Gastroesophageal sphincter (tissue), 3 donors: ENCODE results near the gene MAU2.

Experiments used
- POLR2AphosphoS5 ChIP-seq: sonication (generic); formaldehyde crosslinking; IDR thresholded peaks from one replicate; pipeline ENCODE4 v1.6.1; 2017; ENCODE audit warnings: antibody characterized with exemption
- TF ChIP-seq, protein P1 (sequence below), 4 experiments: fragments of 200-600 bp in 2 of 4; fragments of 450-650 bp in 2 of 4; sonication (generic) in 1 of 4; IDR thresholded peaks; one replicate each; pipeline ENCODE4 v1.5.1; 2017 to 2019; ENCODE audit warnings: antibody characterized with exemption in 4 of 4, mild to moderate bottlenecking in 2 of 4, moderate library complexity in 2 of 4

DNA sequence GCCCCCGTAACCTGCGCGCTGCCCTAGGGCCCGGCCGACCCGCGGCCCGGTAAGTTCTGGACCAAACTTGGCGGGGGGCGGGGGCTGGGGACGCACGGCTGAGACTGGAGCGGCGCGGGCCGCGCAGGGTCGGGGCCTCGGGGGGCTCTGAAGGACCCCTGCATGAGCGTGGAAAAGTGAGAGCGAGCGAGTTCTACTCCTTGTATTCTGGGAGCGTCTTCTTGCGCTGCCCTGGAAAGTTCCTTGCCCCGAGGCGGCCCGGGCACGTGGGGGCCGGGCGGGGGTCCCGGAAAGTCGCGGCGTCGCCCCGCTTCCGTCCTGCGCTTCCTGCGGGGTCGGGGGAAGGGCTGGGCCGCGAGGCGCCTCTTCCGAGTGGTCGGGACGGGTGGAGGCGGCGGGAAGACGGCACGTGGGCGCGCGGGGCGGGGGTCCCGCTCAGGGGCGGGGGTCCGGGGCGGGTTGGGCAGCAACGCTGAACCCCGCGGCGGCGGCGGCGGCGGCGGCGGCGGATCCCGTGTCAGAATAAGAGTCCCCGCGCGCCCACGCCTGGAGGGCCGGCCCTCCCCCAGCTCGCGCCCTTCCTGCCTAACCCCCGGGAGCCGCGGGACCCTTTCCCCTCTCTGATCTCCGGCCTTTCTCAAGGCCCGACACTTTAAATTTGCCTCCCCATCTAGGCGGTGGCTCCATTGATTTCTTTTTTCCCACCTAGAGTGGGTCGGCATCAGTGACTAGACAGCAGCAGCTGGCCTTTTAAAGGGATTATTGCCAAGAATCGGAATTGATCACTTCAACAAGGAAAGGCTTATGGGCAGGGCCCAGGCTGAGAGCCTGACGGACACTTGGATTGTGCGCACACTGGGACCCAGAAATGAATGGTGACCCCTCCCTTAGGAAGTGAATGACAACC is 85.6 kb downstream of the MAU2 start:
- TF ChIP-seq, protein P1, sequence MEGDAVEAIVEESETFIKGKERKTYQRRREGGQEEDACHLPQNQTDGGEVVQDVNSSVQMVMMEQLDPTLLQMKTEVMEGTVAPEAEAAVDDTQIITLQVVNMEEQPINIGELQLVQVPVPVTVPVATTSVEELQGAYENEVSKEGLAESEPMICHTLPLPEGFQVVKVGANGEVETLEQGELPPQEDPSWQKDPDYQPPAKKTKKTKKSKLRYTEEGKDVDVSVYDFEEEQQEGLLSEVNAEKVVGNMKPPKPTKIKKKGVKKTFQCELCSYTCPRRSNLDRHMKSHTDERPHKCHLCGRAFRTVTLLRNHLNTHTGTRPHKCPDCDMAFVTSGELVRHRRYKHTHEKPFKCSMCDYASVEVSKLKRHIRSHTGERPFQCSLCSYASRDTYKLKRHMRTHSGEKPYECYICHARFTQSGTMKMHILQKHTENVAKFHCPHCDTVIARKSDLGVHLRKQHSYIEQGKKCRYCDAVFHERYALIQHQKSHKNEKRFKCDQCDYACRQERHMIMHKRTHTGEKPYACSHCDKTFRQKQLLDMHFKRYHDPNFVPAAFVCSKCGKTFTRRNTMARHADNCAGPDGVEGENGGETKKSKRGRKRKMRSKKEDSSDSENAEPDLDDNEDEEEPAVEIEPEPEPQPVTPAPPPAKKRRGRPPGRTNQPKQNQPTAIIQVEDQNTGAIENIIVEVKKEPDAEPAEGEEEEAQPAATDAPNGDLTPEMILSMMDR (IDR thresholded peaks at IDR 0.05): no peak
- TF ChIP-seq POLR2AphosphoS5: no peak
